ENCODE measurements around the gene INPP5K.
"Not testable (repeated sequence)": the region's sequence is repeated elsewhere in the genome, so short reads cannot be mapped to it uniquely, and the experiment has no call there.

The INPP5K gene

GRCh38 chr17:1516388-1517161 is at the start of gene INPP5K:
TSS of gene INPP5K (minus strand) at chr17:1516612. CDS start at chr17:1516499, 113 bp downstream.
- peak; percentile 95 for DNase-seq (ENCODE audit: low read depth)

GRCh38 chr17:1565877-1566276 is 49.5 kb upstream of the INPP5K start:
- no peak for DNase-seq (ENCODE audit: low read depth)

GRCh38 chr17:1563786-1564613 is 47.6 kb upstream of the INPP5K start:
- DNase-seq (ENCODE audit: low read depth): no peak

- not testable (repeated sequence) for DNase-seq (ENCODE audit: low read depth)
Observed at GRCh38 chr17:1563471-1563785, 47.0 kb upstream of the INPP5K start.

- no peak for DNase-seq (ENCODE audit: low read depth)
Observed at GRCh38 chr17:1562176-1562643, 45.8 kb upstream of the INPP5K start.

GRCh38 chr17:1561420-1562175 is 45.2 kb upstream of the INPP5K start:
- no peak for DNase-seq (ENCODE audit: low read depth)

- no peak for DNase-seq (ENCODE audit: low read depth)
Observed at GRCh38 chr17:1560858-1561355, 44.5 kb upstream of the INPP5K start.

- DNase-seq (ENCODE audit: low read depth): no peak
Observed at GRCh38 chr17:1560101-1560857, 43.9 kb upstream of the INPP5K start.

- no peak for DNase-seq (ENCODE audit: low read depth)
Observed at GRCh38 chr17:1559047-1560043, 42.9 kb upstream of the INPP5K start.

- DNase-seq (ENCODE audit: low read depth): no peak
Observed at GRCh38 chr17:1558401-1558800, 42.0 kb upstream of the INPP5K start.

GRCh38 chr17:1557355-1558095 is 41.1 kb upstream of the INPP5K start:
- DNase-seq (ENCODE audit: low read depth): peak; percentile 36

GRCh38 chr17:1555651-1556471 is 39.4 kb upstream of the INPP5K start:
- DNase-seq (ENCODE audit: low read depth): no peak

- DNase-seq (ENCODE audit: low read depth): no peak
Observed at GRCh38 chr17:1554751-1555540, 38.5 kb upstream of the INPP5K start.

- no peak for DNase-seq (ENCODE audit: low read depth)
Observed at GRCh38 chr17:1553354-1554266, 37.2 kb upstream of the INPP5K start.

- no peak for DNase-seq (ENCODE audit: low read depth)
Observed at GRCh38 chr17:1552932-1553331, 36.5 kb upstream of the INPP5K start.

GRCh38 chr17:1551741-1552140 is 35.3 kb upstream of the INPP5K start:
- no peak for DNase-seq (ENCODE audit: low read depth)

- no peak for DNase-seq (ENCODE audit: low read depth)
Observed at GRCh38 chr17:1548032-1548431, 31.6 kb upstream of the INPP5K start.

Data from stromal cell of bone marrow (primary cell).